NCI-H146 treated with DMSO at 0.1 percent for 48 hours (cell line): ENCODE data around the gene ANAPC1.
"Not testable (repeated sequence)": the region's sequence is repeated elsewhere in the genome, so short reads cannot be mapped to it uniquely, and the experiment has no call there.

Source experiments
- DNase-seq: peaks from one replicate; lab custom pipeline; 2025; ENCODE audit not compliant: unreplicated experiment; lab: John Stamatoyannopoulos, UW

Gene ANAPC1

DNA sequence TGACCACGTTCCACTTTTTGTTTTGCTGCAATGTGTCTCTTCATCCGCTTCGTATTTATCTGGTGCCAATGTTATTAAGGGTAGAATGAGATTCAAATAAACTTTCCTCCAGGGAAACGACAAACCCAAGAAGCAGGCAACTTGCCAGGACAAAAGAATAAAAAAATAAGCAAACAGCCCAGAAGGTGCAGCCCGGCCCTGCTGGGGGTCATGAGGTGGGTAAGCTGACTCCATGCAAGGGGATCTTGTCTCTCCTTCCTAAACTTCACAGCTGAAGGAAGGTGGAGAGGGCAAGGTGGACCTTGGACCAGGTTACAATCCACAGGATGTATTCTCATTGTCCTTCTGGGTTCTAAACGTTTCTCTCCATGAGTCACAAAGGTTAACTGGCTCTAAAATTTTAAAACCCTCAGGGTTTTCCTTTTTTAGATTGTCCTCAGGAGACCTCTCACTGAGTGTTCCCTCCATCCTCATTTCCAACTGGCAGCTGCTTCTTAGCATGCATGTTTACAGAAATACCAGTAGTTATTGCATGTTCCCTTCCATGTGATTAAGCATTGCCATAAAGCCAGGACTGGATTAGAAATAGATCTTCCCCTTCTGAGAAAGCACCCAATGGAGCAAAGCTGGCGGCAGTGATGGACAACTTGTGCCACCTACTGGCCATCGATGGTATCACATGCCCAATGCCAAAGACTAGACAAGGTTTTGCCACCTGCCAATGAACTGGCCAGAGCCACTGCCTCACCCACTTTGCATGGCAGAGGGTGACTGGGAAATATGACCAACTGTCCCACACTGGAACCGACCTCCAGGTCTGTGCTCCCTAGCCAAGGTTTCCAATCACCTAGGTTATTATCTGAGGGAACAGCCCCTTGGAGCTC lies 147.9 kb downstream of the ANAPC1 start:
- not testable (repeated sequence) for DNase-seq

DNA sequence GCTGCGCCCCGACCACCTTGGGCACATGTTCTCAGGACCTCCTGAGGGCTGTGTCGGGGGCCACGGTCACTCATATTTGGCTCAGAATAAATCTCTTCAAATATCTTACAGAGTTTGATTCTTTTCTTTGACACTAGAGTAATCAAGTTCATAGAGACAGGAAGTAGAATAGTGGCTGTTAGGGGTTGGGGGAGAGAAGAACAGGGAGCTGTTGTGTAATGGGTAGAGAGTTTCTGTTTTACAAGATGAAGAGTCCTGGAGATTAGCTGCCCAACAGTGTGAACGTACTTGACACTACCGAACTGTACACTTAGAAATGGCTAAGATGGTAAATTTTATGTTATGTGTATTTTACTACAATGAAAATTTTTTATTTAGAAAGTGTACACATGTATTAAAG lies 148.6 kb downstream of the ANAPC1 start:
- DNase-seq: not testable (repeated sequence)

DNA sequence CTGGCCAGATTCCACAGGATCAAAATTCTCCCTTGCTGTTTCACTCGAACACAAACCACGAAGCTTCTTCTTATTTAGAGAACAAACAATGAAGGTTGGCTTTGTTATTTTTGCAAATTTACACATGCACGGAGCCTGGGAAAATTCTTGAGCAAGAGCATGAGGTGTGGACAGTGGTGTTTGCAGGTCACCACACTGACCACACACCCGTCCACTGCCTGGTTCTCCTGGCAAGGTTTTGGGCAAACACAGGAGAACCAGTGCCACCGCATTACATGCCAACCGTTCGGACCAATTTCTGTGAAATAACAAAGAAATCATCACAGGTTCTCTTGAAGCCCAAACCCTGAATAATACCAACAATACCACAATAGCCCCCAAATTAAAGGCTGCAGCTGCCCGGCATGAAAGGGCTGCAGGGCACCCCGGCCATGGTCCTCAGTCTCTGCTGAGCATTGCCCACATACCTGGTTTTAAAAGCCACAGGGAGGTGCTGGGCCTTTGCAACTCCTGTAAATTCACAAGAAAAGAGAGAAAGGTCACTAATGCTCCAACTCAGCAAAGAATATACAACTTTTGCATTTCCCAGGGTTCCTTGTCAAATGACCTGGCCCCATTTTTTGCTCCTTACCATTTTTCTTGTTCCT lies 154.1 kb downstream of the ANAPC1 start:
- not testable (repeated sequence) for DNase-seq

DNA sequence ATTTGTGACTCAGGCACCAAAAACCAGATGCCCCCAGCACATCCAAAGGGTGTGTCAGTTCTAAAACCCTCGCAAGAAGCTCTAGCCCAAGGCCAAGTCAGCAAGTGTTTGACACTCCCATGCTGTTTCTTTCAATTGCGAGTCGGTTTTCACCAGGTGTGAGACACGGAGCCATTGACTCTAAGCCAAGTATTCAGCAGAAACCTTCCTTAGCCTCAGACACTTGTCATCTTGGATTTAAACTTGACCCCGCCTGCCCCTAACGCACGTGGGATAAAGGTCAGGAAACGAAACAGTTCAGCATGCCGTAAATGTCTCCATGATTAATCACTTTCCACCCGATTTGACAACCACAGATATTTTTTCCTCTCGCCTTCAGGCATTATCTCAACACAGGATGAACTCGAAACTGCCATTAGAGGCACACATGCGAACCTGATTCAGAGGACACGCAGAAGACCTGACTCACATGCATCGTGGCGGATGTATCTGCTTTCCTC lies 156.3 kb downstream of the ANAPC1 start:
- DNase-seq: not testable (repeated sequence)

DNA sequence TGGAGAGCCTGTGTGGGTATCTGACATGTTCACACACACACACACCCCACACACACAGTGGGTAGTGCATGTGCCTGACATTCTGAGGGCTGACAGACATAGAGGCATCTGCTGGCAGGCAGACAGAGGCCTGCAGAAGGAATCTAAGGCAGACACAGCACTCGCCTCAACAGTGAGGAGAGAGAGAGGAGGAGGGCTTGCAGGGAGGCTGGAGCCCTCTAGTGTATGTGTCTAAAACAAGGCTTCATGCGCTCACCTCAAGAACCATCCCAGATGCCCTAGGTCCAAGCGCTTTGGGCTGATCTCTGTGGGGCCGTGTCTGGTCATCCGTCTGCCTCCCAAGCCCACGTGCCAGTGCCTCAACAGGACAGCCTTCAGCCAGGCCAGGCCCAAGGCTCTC lies 158.3 kb downstream of the ANAPC1 start:
- not testable (repeated sequence) for DNase-seq

DNA sequence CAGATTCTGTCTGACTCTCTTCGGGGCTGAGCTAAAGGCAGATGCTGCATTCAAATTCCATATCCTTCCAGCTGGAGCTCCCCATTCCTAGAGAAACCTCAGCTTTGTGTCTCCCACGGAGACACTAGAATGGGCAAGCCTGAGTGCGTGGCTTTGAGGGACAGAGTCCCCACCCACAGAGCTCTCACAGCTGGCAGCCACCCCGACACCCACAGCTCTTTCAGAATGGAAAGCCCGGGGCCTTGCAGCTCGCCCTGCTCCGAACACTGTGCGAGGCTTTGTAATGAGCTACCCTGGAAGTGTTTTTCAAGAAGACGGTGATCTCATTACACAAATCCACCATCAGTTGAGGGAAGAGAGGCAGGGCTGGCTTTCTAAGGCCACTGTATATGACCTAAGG lies 164.4 kb downstream of the ANAPC1 start:
- DNase-seq: not testable (repeated sequence)
